Measurements from ENCODE around the gene CNPY3. TPM values are rescaled to one million over a fixed set of nuclear protein-coding genes. Genes with fewer than 3 reads are reported as not detected.

Gene CNPY3
- total RNA-seq, 2 donors from 2014 or later, result 19.6 to 25.9 TPM

DNA sequence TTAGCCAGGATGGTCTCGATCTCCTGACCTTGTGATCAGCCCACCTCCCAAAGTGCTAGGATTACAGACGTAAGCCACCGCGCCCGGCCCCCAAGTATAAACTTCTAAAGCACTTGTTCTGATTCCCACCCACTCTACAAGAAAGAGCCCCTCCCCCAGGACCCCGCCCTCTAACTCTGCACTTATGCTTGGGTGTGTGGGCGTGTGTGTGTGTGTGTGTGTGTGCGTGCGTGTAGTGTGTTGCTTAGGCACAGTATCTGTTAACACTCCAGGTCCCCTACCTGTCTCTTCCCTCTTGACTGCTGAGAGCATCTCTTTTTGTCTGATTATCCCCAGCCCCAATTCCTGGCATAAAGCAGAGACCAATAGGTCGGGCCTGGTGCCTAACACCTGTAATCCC, 19.4 kb upstream of the CNPY3 start:
- DNase-seq (no peak), ATAC-seq (no peak)
- intact Hi-C loops (cut with DNase I, micrococcal nuclease), result loop anchor here (10.0 kb wide), 2 partner anchors 135 to 235 kb away; no protein-coding TSS in a partner anchor

DNA sequence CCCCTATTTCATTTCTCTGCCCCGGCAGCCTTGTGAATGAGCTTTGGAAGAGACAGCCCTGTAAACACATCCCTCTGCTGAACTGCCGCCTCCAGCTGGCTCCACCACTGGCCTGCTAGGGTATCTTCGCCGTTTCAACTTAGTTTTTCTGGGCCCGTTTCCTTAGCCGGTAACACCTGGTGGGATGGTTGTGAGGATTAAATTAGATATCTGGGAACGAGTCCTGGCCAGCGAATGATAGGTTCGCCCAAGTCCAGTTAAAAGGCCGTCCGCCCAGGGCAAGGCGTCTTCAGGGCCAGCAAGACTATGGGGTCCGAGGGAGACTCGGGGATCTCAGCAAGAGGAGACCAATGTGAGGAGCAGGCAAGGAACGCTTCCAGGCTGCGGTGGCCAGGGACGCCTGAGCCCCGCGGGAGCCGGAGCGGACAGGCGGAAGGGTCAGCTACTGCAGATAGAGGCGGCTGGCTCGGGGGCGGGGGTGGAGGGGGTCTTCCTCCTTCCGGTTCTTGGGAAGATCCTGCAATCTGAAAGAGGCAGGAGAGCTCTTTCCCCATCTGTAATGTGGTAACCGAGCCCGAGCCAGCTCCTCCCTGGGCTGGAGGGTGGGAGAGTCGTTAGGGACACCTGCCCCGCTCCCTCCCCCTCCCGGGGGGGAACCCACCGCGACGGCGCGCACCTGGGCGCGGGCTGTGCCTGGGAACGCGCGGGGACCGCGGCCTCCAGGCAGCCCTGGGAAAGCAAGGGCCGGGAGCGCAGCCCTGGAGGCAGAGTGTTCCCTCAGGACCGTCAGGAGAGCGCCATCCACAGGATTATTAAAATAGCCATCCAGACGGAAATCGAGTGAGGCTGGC, 17.9 kb upstream of the CNPY3 start:
- ATAC-seq (no peak), DNase-seq (no peak)
- intact Hi-C loops (cut with DNase I, micrococcal nuclease), result no loop called here

DNA sequence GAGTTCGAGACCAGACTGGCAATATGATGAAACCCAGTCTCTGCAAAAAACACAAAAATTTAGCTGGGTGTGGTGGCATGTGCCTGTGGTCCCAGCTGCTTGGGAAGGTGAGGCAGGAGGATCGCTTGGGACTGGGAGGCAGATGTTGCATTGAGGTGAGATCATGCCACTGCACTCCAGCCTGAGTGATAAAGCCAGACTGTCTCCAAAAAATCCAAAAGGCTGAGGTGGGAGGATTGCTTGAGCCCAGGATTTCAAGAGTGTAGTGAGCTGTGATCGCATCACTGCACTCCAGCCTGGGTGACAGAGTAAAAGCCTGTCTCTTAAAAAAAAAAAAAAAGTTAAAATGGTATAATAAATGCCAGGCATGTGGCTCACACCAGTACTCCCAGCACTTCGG, 14.7 kb upstream of the CNPY3 start:
- intact Hi-C loops (cut with DNase I, micrococcal nuclease), result no loop called here
- no peak for ATAC-seq
- DNase-seq, result no peak

DNA sequence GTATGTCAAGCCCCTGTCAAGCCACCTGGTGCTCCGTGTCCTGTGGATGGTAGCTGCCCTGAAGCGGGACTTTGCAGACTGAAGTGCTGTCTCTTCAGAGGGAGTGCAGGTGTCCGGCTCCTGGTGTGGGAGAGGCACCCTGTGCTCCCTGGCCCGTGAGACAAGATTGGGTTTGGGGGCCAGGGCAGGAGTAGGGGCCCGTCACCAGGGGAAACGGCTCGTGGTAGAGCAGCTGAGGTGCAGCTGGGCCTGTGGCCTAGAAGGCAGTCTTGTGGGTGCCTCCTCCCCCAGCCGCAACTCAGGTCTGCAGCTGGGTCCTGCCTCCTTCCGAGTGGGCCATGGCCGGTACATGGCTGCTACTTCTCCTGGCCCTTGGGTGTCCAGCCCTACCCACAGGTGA, 13.5 kb upstream of the CNPY3 start, which contains the start of gene PTCRA:
Gene PTCRA (plus strand): TSS at position 322 of the 400 bp plus-strand sequence. CDS start 17 bp downstream, at position 339.
- intact Hi-C loops (cut with DNase I, micrococcal nuclease), result no loop called here
- ATAC-seq, result no peak
- no peak for DNase-seq

DNA sequence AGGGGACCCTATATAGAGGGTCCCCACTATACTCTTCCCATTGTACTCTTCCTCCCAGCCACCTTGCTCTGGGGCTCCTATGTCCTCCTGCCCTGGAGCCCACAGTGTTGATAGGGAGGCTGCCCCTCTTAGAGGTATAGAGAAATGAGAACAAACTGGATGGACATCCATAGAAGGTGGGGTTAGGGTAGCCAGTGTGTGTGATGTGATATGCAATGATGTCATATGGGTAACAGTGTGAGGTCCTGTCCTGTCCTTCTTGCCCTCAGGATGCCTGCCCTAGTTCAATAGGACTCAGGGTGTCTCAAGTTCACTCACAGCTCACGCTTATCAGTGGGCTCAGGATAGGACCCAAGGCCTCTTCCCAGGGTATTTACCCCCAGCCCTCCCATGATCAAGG, 13.0 kb upstream of the CNPY3 start:
- intact Hi-C loops (cut with DNase I, micrococcal nuclease), result no loop called here
- no peak for ATAC-seq
- DNase-seq, result no peak

DNA sequence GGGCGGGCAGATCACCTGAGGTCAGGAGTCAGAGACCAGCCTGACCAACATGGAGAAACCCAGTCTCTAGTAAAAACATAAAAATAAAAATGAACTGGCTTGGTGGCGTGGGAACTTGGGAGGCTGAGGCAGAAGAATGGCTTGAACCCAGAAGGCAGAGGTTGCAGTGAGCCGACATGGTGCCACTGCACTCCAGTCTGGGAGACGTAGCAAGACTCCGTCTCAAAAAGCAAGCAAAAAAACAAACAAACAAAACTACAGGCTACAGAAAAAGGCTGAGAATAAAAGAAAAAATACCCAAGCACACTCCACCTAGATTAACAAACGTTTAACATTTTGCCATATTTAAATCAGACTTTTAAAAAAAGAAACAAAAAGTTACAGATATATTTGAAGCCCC, 7.5 kb upstream of the CNPY3 start:
- ATAC-seq (no peak), DNase-seq (no peak)
- intact Hi-C loops (cut with DNase I, micrococcal nuclease), result no loop called here

DNA sequence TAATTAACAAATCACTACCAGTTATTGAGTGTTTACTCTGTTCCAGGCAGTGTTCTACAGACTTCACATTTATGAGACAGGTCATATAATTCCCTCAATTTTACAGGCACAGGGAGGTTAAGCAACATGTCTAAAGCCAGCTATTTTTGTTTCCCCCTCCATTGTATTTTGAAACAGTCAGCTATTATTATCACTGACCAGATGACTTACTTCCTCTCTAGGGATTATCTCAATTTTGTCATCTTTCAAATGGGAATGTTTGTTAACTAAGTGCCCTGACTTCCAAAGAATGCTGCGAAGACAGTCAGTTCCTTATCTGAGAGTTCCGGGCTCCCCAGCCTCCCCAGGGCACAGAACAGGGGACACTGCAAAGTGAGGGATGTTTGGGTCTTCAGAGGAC, 5.6 kb upstream of the CNPY3 start:
- no peak for DNase-seq
- intact Hi-C loops (cut with DNase I, micrococcal nuclease), result no loop called here
- ATAC-seq, result no peak

DNA sequence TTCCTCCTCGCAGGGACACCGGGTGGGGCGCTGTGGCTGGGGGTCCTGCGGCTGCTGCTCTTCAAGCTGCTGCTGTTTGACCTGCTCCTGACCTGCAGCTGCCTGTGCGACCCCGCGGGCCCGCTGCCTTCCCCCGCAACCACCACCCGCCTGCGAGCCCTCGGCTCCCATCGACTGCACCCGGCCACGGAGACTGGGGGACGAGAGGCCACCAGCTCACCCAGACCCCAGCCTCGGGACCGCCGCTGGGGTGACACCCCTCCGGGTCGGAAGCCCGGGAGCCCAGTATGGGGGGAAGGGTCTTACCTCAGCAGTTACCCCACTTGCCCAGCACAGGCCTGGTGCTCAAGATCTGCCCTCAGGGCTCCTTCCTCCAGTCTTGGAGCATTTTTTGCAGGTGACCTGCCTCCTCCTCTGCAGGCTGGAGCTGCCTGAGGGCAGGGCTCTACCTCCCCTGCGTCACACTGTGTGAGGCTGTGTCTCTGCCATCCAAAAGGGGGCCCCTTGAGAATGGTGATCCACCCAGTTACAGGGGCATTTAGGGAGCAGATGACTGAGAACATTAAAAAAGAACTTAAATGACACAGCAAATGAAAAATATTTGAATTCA, 3.9 kb upstream of the CNPY3 start:
- DNase-seq (no peak), ATAC-seq (no peak)
- intact Hi-C loops (cut with DNase I, micrococcal nuclease), result no loop called here

DNA sequence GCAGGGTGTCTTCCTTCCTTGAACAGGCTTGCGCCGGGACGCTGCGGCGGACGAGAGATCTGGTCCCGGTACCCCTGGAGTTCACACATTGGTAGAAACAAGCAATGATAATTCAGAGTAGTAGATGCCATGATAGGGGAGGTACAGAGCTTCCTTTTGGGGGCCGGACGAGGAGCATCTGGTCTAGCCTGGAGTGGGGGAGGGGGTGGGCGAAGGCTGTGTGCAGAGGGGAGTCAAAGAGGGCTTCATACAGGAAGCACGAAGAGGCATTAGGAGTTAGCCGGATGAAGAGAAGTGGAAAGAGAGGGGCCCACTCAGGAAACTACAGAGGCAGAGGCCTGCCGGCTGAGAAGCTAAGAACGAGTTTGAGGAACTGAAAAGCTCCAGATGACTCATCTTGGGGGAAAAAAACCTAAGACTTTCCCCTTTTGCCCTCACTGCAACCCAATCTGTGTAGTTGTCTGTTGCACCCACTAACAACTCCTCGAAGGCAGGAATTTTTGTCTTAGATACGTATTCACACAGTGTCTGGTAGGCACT, 611 bp downstream of the CNPY3 start:
- ATAC-seq, result peak; percentile 14
- intact Hi-C loops (cut with DNase I, micrococcal nuclease), result no loop called here

DNA sequence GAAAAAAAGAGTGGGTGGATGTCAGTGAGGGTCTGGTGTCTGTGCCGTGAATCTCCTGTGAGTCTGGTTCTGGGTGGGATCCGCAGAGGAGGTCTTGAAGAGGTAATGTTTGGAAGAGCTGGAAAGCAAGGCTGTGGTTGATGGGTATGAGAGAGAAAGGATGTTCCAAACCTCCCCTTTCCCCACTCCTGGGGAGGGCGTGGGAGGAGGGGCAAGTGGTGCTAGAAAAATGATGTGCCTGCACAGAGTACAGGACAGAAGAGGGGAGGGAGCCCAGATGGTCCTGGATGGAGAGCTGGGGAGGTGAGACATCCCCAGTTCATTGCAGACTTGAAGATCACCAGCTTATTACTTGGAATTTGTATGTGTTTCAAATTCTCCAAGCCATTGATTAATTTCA, 3.1 kb downstream of the CNPY3 start:
- intact Hi-C loops (cut with DNase I, micrococcal nuclease), result no loop called here
- no peak for DNase-seq
- no peak for ATAC-seq

More for the DNA sequence above, 611 bp downstream of the CNPY3 start:
- peak in 1 of 2 donors; percentile 45 for DNase-seq

GRCh38 chr6:42933205-42933604, 3.9 kb downstream of the CNPY3 start:
- DNase-seq (no peak), ATAC-seq (no peak)
- intact Hi-C loops (cut with DNase I, micrococcal nuclease), result no loop called here

DNA sequence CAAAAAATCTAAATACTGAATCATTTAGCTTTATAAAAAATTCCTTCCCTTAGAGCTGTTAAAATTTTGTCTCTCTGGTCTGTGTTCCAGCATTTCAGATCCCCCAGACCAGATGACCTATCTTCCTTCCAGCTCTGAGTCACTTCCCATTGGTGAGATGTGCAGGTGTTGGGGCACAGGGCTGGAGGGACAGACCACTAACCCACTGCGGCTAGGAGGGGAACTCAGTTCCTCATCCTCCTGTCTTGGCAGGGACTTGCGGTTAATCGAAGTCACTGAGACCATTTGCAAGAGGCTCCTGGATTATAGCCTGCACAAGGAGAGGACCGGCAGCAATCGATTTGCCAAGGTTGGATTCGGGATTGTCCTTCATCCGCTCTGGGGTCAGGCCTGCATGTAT, 6.0 kb downstream of the CNPY3 start:
- no peak for DNase-seq
- intact Hi-C loops (cut with DNase I, micrococcal nuclease), result no loop called here
- ATAC-seq, result no peak

DNA sequence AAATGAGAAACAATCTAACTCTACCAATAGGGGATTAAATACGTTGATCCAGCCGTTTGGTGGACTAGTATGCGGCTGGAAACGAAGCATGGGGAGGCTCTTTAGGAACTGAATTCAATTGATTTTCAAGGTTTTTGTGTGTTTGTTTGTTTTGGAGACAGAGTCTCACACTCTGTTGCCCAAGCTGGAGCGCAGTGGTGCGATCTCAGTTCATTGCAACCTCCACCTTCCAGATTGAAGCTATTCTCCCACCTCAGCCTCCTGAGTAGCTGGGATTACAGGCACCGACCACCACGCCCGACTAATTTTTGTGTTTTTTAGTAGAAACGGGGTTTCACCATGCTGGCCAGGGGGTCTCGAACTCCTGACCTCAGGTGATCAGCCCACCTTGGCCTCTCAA, 7.1 kb downstream of the CNPY3 start:
- intact Hi-C loops (cut with DNase I, micrococcal nuclease), result no loop called here
- no peak for DNase-seq
- ATAC-seq, result no peak

- ATAC-seq (no peak), DNase-seq (no peak)
- intact Hi-C loops (cut with DNase I, micrococcal nuclease), result no loop called here
Observed at GRCh38 chr6:42937548-42938427, 8.5 kb downstream of the CNPY3 start.

DNA sequence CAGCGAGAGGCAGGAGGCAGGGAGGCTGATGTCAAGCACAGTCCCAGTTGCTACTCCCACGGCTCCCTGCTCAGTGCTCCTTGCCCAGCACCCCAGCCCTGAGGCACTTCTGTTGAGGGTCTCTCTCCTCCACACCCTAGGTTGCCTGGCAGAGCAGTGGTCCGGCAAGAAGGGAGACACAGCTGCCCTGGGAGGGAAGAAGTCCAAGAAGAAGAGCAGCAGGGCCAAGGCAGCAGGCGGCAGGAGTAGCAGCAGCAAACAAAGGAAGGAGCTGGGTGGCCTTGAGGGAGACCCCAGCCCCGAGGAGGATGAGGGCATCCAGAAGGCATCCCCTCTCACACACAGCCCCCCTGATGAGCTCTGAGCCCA, 9.1 kb downstream of the CNPY3 start:
- DNase-seq (no peak), ATAC-seq (no peak)
- intact Hi-C loops (cut with DNase I, micrococcal nuclease), result no loop called here

DNA sequence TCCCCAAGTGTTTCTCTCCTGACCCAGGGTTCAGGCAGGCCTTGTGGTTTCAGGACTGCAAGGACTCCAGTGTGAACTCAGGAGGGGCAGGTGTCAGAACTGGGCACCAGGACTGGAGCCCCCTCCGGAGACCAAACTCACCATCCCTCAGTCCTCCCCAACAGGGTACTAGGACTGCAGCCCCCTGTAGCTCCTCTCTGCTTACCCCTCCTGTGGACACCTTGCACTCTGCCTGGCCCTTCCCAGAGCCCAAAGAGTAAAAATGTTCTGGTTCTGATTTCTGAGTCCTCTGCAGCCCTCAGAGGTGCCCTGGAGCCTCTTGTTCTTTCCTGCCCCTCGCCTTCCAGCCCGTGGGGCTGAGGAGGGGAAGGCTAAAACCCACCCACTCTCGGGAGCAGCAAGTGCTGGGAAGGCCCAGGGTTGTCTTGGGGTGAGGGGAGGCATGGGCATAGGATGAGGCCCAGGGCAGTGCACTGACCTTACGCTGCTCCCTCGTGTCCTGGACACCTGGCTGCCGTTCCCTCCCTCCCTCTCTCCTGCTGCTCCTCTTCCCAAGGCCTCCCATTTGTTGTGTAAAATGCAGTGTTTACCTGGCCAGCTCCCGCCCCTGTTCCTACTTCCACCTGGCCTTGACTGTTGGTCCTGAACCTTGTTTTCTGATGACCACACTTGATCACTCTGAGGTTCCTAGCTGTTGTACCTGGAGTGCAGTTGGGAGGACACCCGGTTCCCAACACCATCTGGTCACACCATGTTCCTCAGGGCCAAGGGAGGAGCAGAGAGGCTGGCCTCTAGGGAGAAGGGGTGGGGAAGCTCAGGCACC, 9.9 kb downstream of the CNPY3 start:
- DNase-seq (no peak), ATAC-seq (peak; percentile 38)
- intact Hi-C loops (cut with DNase I, micrococcal nuclease), result no loop called here

DNA sequence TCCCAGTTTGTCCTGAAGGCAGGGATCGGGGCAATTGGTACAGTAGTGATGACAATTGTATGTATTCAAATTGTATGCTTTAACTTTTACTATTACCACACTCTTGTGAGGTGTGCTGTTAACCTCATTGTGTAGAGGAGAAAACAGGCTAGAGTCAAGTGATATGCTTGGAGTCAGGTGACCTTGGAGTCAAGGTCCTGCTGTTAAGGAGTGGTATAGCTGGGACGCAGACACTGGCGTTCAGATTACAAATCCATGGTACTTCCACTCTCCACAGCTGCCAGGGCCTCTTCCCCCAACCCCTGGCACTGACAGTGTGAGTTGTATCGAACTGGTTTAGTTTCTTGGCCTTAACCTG, 10.5 kb downstream of the CNPY3 start:
- DNase-seq, result no peak
- no peak for ATAC-seq
- intact Hi-C loops (cut with DNase I, micrococcal nuclease), result no loop called here

- intact Hi-C loops (cut with DNase I, micrococcal nuclease), result no loop called here
- ATAC-seq (no peak), DNase-seq (no peak)
Observed at GRCh38 chr6:42940493-42941045, 11.3 kb downstream of the CNPY3 start.
